ENCODE data around the gene TMEM80. TPM values are rescaled to one million over a fixed set of nuclear protein-coding genes. Genes with fewer than 3 reads are reported as not detected.

TMEM80 gene
- total RNA-seq, 1 donor, result 17.4 TPM

DNA sequence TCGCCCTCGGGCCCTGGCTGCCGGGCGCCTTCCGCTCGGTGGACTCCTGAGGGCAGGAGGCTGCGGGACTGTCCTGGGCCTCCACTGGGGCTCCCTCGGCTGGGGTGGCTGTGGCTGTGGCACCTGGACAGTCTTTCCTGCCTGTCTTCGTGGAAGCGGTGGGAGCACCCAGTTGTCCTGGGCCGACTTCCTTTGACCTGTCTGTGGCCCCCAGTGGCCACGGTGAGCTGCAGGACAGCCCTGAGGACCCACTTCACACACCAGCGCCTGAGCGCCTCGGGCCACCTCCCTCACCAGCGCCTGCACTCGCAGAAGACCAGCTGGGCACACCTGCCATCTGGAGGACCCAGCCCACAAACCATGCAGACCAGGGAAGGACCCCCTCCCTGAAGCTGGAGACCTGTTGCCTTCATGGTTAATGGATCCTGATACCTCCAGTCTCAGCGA lies 8.6 kb downstream of the TMEM80 start:
- TF ChIP-seq, protein P1, sequence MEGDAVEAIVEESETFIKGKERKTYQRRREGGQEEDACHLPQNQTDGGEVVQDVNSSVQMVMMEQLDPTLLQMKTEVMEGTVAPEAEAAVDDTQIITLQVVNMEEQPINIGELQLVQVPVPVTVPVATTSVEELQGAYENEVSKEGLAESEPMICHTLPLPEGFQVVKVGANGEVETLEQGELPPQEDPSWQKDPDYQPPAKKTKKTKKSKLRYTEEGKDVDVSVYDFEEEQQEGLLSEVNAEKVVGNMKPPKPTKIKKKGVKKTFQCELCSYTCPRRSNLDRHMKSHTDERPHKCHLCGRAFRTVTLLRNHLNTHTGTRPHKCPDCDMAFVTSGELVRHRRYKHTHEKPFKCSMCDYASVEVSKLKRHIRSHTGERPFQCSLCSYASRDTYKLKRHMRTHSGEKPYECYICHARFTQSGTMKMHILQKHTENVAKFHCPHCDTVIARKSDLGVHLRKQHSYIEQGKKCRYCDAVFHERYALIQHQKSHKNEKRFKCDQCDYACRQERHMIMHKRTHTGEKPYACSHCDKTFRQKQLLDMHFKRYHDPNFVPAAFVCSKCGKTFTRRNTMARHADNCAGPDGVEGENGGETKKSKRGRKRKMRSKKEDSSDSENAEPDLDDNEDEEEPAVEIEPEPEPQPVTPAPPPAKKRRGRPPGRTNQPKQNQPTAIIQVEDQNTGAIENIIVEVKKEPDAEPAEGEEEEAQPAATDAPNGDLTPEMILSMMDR (IDR thresholded peaks at IDR 0.05; ENCODE audit: extremely low read depth, low read depth, low read length), result no peak
- Histone ChIP-seq H3K4me3 (ENCODE audit: insufficient read depth, low read length) (no peak overlapping the region), H3K4me2 (ENCODE audit: insufficient read depth, low read length) (no peak overlapping the region), H3K27me3 (ENCODE audit: insufficient read depth, low read length) (no peaks in the 10 kb centered on the region), H3K4me1 (ENCODE audit: insufficient read depth, low read length) (peaks cover 12% of the 10 kb centered on the region), H3K36me3 (ENCODE audit: insufficient read depth, low read length) (peaks cover 11% of the 10 kb centered on the region), H2AFZ (ENCODE audit: low read length) (no peak overlapping the region), H4K20me1 (ENCODE audit: insufficient read depth, low read length) (peaks cover 4% of the 10 kb centered on the region), H3K79me2 (ENCODE audit: insufficient read depth, low read length) (peaks cover 24% of the 10 kb centered on the region), H3K27ac (ENCODE audit: low read depth, low read length) (no peak overlapping the region), H3K9me3 (ENCODE audit: low read depth, low read length) (no peaks in the 10 kb centered on the region)
- DNase-seq (ENCODE audit: insufficient read length, low spot score, missing footprints), result peak; percentile 73

DNA sequence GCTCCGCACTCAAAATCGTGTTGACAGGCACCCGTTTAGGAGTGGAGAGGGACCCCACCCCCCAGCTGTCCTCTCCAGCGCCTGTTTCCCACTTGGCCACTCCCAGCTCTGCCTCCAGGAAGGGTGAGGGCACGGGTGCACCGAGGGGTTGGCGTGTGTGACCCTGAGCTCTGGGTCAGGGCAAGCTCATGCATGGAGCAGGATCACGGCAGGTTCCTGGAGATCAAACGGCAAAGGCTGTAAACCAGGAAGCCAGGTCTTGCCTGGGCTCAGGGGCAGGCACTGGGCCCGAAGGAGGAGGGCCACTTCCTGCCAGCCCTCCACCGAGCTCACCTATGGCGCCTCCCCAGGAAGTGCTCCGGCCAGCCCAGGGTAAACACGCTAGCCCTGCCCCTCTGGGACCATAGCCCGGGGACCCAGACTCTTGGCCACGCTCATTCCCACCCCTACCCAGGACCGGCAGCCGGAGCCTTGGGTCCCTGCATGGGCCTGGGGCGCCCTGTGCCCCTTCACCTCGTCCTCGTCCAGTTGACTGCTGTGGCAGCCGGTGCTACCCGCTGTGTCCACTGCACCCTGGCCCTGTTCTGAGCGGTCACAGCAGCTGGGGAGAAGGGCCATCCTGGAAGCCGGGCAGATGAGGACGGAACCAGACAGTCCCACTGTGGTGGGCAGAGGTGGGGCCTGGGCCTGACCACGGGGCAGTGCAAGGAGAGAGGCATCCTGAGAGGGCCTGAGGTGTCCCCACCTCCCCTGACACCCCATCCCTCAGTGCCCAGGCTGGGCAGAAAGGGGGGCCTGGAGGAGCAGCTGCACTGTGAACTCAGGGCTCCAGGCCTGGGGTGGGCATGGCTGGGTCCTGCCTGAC lies 9.4 kb downstream of the TMEM80 start:
- peaks cover 5% of the 10 kb centered on the region for H3K36me3 ChIP-seq (ENCODE audit: insufficient read depth, low read length)
- H2AFZ ChIP-seq (ENCODE audit: low read length), result no peak overlapping the region
- peaks cover 12% of the 10 kb centered on the region for H3K4me1 ChIP-seq (ENCODE audit: insufficient read depth, low read length)
- peak; percentile 80 for DNase-seq (ENCODE audit: insufficient read length, low spot score, missing footprints)
- no peaks in the 10 kb centered on the region for H3K27me3 ChIP-seq (ENCODE audit: insufficient read depth, low read length)
- H3K4me3 ChIP-seq (ENCODE audit: insufficient read depth, low read length), result peak overlapping the region; percentile 78
- H3K4me2 ChIP-seq (ENCODE audit: insufficient read depth, low read length), result peak overlapping the region; percentile 63
- no peak overlapping the region for H3K27ac ChIP-seq (ENCODE audit: low read depth, low read length)
- H4K20me1 ChIP-seq (ENCODE audit: insufficient read depth, low read length), result peaks cover under 1% of the 10 kb centered on the region
- TF ChIP-seq, protein P1 (IDR thresholded peaks at IDR 0.05; ENCODE audit: extremely low read depth, low read depth, low read length), result no peak
- H3K9me3 ChIP-seq (ENCODE audit: low read depth, low read length), result no peaks in the 10 kb centered on the region
- H3K79me2 ChIP-seq (ENCODE audit: insufficient read depth, low read length), result peaks cover 17% of the 10 kb centered on the region

DNA sequence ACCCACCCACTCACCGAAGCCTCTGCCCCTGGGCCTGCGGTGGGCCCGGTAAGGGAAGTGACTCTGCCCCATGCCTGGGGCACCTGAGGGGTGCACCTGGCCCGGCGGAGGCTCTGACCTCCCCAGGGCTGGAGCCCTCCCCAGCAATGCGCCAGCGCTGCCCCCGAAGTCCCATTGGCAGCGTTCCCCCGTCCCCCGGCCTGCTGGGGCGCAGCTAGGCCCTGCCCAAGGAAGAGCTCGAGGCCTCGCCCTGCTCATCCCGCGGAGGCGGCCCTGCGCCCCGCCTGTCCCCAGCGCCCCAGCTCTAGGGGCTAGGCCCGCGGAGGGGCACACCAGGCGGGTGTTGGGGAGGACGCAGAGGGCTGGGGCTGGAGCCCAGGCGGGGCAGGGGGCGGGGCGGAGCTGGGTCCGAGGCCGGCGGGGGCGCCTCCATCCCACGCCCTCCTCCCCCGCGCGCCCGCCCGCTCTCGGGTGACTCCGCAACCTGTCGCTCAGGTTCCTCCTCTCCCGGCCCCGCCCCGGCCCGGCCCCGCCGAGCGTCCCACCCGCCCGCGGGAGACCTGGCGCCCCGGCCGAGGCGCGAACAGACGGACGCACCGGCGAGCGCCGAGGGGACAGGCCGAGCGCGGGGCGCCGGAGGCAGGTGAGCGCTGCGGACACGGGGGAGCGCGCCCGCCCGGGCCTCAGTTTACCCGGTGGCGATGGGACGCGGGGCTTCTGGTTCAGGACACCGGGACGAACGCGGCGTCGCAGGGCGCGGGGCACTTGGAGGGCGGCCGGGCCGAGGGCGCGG lies 10.2 kb downstream of the TMEM80 start, which contains the start of gene EPS8L2:
EPS8L2 (plus strand) TSS at position 586 of the 793 bp plus-strand sequence. CDS start 3,177 bp downstream, outside the sequence.
- peaks cover 11% of the 10 kb centered on the region for H3K79me2 ChIP-seq (ENCODE audit: insufficient read depth, low read length)
- H3K27ac ChIP-seq (ENCODE audit: low read depth, low read length), result no peak within 1 kb of the TSS
- peak within 1 kb of the TSS; percentile 65 for H2AFZ ChIP-seq (ENCODE audit: low read length)
- no peaks in the 10 kb centered on the region for H3K36me3 ChIP-seq (ENCODE audit: insufficient read depth, low read length)
- no peaks in the 10 kb centered on the region for H3K27me3 ChIP-seq (ENCODE audit: insufficient read depth, low read length)
- peak within 1 kb of the TSS; percentile 84 for H3K4me2 ChIP-seq (ENCODE audit: insufficient read depth, low read length)
- no peaks in the 10 kb centered on the region for H4K20me1 ChIP-seq (ENCODE audit: insufficient read depth, low read length)
- DNase-seq (ENCODE audit: insufficient read length, low spot score, missing footprints), result peak; percentile 84
- no peaks in the 10 kb centered on the region for H3K9me3 ChIP-seq (ENCODE audit: low read depth, low read length)
- H3K4me1 ChIP-seq (ENCODE audit: insufficient read depth, low read length), result peaks cover 17% of the 10 kb centered on the region
- TF ChIP-seq, protein P1 (IDR thresholded peaks at IDR 0.05; ENCODE audit: extremely low read depth, low read depth, low read length), result no peak
- peak within 1 kb of the TSS; percentile 78 for H3K4me3 ChIP-seq (ENCODE audit: insufficient read depth, low read length)

Measured in osteoblast (primary cell).